22Rv1 (cell line): ENCODE results near the gene ABCA4.

Experiments
- CTCF ChIP-seq: fragments of 450-650 bp; IDR thresholded peaks from 2 replicates; pipeline ENCODE4 v1.5.1; 2017; ENCODE audit warnings: mild to moderate bottlenecking
- ZFX ChIP-seq: fragments of 450-650 bp; IDR thresholded peaks from 2 replicates; pipeline ENCODE4 v1.6.1; 2017; ENCODE audit warnings: antibody characterized with exemption, borderline replicate concordance

GRCh38 chr1:94011129-94011528, 109.8 kb downstream of the ABCA4 start:
- TF ChIP-seq CTCF (no peak), ZFX (no peak)
